ENCODE measurements around the gene RIMKLA. TPM values are rescaled to one million over a fixed set of nuclear protein-coding genes. Genes with fewer than 3 reads are reported as not detected.

The RIMKLA gene
- total and polyA plus RNA-seq, 2 donors (not counting 1 experiment from before 2014, with no cell fraction given): 0.01 TPM; not detected in 1

DNA sequence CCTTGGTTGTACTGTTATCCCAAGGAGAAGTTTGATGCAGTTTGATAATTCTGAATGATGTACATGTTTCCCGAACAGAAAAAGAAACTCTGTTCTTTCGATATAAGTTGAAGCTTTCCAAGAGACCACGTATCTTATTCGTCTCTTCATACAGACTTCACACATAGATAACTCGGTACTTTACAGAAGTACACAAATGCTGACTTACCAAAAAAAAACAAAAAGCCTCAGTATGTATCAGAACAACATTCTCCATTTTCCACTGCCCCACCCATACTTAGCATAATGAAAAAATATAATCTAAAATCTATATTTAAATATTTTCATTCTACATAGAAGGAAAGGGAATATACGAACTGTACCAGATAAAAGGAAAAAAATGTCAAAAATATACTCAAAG, 47.7 kb upstream of the RIMKLA start:
- ATAC-seq (ENCODE audit: low read depth) (no peak), DNase-seq (no peak)
- CTCF ChIA-PET: interaction anchor here (1.3 kb wide), 1 partner anchor 12 kb away, joined by 5 read pairs; no protein-coding TSS in a partner anchor
- H3K4me3 Mint-ChIP-seq: peak overlapping the region; percentile 95
- POLR2A ChIA-PET: no interaction called here
- Histone ChIP-seq H3K4me2 (replicated peaks; ENCODE audit: low read depth, low read length, poor library complexity, severe bottlenecking) (no peak overlapping the region), H3K79me2 (ENCODE audit: control insufficient read depth, insufficient read depth, low read length) (peaks cover 88% of the 10 kb centered on the region), H3K9me3 (ENCODE audit: control extremely low read depth in 1 of 3, control insufficient read depth in 2 of 3, insufficient read depth in 1 of 3, low read length in 2 of 3) (no peaks in the 10 kb centered on the region), H4K20me1 (ENCODE audit: control insufficient read depth, insufficient read depth, low read length, poor library complexity, severe bottlenecking) (peaks cover 51% of the 10 kb centered on the region), H3K4me1 (ENCODE audit: control insufficient read depth in 2 of 2, insufficient read depth in 2 of 2, low read length in 2 of 2) (peaks cover 20 to 24% of the 10 kb centered on the region in 2 donors), H3K27me3 (replicated peaks in 1 of 4; ENCODE audit: control extremely low read depth in 1 of 4, control insufficient read depth in 3 of 4, insufficient read depth in 4 of 4, low read length in 3 of 4) (no peaks in the 10 kb centered on the region), H3K36me3 (replicated peaks in 1 of 2; ENCODE audit: control extremely low read depth in 1 of 2, control insufficient read depth in 1 of 2, extremely low read depth in 1 of 2, insufficient read depth in 2 of 2, low read length in 1 of 2) (no peaks in the 10 kb centered on the region), H3K9ac (ENCODE audit: low read length) (no peak overlapping the region), H2AFZ (ENCODE audit: insufficient read depth, low read depth, low read length, poor library complexity, severe bottlenecking) (no peak overlapping the region), H3K27ac (ENCODE audit: low read length in 2 of 2) (no peak overlapping the region), H3K4me3 (ENCODE audit: control extremely low read depth in 1 of 5, extremely low read depth in 1 of 5, insufficient read depth in 1 of 5, low read depth in 2 of 5, low read length in 4 of 5) (no peak overlapping the region)
- 91% methylated on average over 4 of the region's 6 CpGs for WGBS (ENCODE audit: insufficient coverage)
- H3K27me3 Mint-ChIP-seq: no peaks in the 10 kb centered on the region
- no peak for TF ChIP-seq CTCF (IDR thresholded peaks at IDR 0.05)
- no peak for TF ChIP-seq EZH2 (IDR thresholded peaks at IDR 0.05; ENCODE audit: borderline replicate concordance, insufficient read depth, low read depth, low read length, poor library complexity, severe bottlenecking)
- peaks cover 59% of the 10 kb centered on the region for H3K4me1 Mint-ChIP-seq
- no peak overlapping the region for H3K27ac Mint-ChIP-seq
- no peaks in the 10 kb centered on the region for H3K9me3 Mint-ChIP-seq (ENCODE audit: insufficient read depth)
- intact Hi-C loops (cut with micrococcal nuclease): no loop called here

- H3K4me1 Mint-ChIP-seq: peaks cover 54% of the 10 kb centered on the region
- WGBS (ENCODE audit: insufficient coverage): no CpG with 5 or more reads among the region's 6 CpGs
Measured at GRCh38 chr1:42333662-42334239, 46.8 kb upstream of the RIMKLA start.

More at GRCh38 chr1:42333662-42334239, 46.8 kb upstream of the RIMKLA start:
- ATAC-seq (ENCODE audit: low read depth) (no peak), DNase-seq (peak; percentile 19)
- Histone ChIP-seq H3K27me3 (replicated peaks in 1 of 4; ENCODE audit: control extremely low read depth in 1 of 4, control insufficient read depth in 3 of 4, insufficient read depth in 4 of 4, low read length in 3 of 4) (no peaks in the 10 kb centered on the region), H3K36me3 (replicated peaks in 1 of 2; ENCODE audit: control extremely low read depth in 1 of 2, control insufficient read depth in 1 of 2, extremely low read depth in 1 of 2, insufficient read depth in 2 of 2, low read length in 1 of 2) (no peaks in the 10 kb centered on the region), H3K4me2 (replicated peaks; ENCODE audit: low read depth, low read length, poor library complexity, severe bottlenecking) (peak overlapping the region; percentile 97), H3K79me2 (ENCODE audit: control insufficient read depth, insufficient read depth, low read length) (peaks cover 80% of the 10 kb centered on the region), H4K20me1 (ENCODE audit: control insufficient read depth, insufficient read depth, low read length, poor library complexity, severe bottlenecking) (peaks cover 42% of the 10 kb centered on the region), H3K9me3 (ENCODE audit: control extremely low read depth in 1 of 3, control insufficient read depth in 2 of 3, insufficient read depth in 1 of 3, low read length in 2 of 3) (no peaks in the 10 kb centered on the region), H3K4me1 (ENCODE audit: control insufficient read depth in 2 of 2, insufficient read depth in 2 of 2, low read length in 2 of 2) (peaks cover 20 to 24% of the 10 kb centered on the region in 2 donors), H3K9ac (ENCODE audit: low read length) (peak overlapping the region; percentile 93), H3K27ac (ENCODE audit: low read length in 2 of 2) (peak overlapping the region; percentile 8 to 91), H2AFZ (ENCODE audit: insufficient read depth, low read depth, low read length, poor library complexity, severe bottlenecking) (peak overlapping the region; percentile 96), H3K4me3 (ENCODE audit: control extremely low read depth in 1 of 5, extremely low read depth in 1 of 5, insufficient read depth in 1 of 5, low read depth in 2 of 5, low read length in 4 of 5) (peak overlapping the region; percentile 63 to 97 (median 89))
- TF ChIP-seq EZH2 (IDR thresholded peaks at IDR 0.05; ENCODE audit: borderline replicate concordance, insufficient read depth, low read depth, low read length, poor library complexity, severe bottlenecking) (no peak), CTCF (IDR thresholded peaks at IDR 0.05) (no peak)
- intact Hi-C loops (cut with micrococcal nuclease): no loop called here
- Mint-ChIP-seq H3K27ac (peak overlapping the region; percentile 90), H3K9me3 (ENCODE audit: insufficient read depth) (no peaks in the 10 kb centered on the region), H3K27me3 (no peaks in the 10 kb centered on the region), H3K4me3 (peak overlapping the region; percentile 95)
- ChIA-PET POLR2A (no interaction called here), CTCF (interaction anchor here (1.7 kb wide), 1 partner anchor 10 kb away, joined by 7 read pairs; no protein-coding TSS in a partner anchor)
